T-helper 1 cell treated with Interleukin-12 subunit alpha and Interleukin-12 subunit beta and Interleukin-4 antibody, amounts not matched to agents 30 ng/mL and 1 ng/mL, for 36 hours (primary cell): ENCODE results near the gene TMBIM1. TPM values are rescaled to one million over a fixed set of nuclear protein-coding genes. Genes with fewer than 3 reads are reported as not detected.

Experiments used
- intact Hi-C: fragments of 100-400 bp; cut with micrococcal nuclease; formaldehyde crosslinking; loops from one replicate; pipeline ENCODE4 v1.15.1; 2024
- total RNA-seq: library from RNA; stranded (reverse); gene quantifications from 2 replicates; pipeline ENCODE4 v1.2.3, GENCODE V29; 2022

TMBIM1 gene
- total RNA-seq, result 75.4 and 76.0 TPM in 2 replicates

DNA sequence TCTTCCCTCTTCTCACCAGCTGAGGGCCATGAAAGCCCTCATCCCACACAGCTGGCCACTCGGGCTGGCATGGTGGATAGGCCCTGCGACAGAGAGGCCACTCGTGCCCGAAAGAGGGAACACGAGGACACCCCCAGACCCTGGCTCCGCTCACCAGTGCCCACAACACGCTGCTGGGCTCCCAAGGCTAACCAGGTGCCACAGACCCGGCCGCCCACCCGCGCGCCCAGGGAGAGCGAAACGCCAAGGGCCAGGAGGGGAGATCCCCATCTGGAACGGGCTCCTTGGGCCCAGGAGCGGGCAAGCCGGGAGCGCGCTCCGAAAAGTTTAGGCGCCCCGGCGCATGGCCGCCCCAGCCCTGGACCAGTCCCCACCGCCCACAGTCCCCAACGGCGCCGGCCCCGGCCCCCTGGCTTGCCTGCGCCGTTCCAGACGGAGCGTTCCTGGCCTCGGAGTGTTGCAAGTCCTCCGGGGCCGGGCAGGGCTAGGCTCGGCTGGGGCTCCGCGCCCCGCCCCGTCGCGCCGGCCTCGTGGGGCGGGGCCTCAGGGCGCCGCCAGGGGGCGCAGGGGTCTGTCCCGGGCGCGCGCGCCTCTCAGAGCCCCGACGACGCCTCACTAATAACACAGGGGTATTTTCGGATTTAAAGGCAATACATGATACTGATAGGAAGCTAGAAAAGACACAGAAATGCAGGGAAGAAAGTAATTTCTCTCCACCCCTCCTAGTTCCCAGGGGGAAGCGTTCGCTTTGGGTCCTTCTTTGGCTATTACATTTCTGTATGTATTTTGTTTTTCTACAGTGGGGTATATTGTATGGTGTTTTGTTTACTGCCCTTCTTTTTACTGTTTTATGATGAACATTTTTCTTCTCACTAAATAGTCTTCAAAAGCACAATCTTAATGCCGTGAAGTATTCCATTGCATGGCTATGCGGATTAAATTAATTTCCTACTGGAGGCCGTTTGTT, at the start of gene TMBIM1:
Gene TMBIM1, minus strand, starts transcription at position 456 of the 967 bp plus-strand sequence. CDS start 10,362 bp downstream, outside the sequence.
- intact Hi-C loops, result loop anchor here (1.0 to 5.0 kb wide), 12 partner anchors 8 to 418 kb away; partner anchors contain the start of genes CATIP, CNOT9, RNF25 and STK36

- intact Hi-C loops, result no loop called here
These were observed 49.1 kb upstream of the TMBIM1 start for GRCh38 chr2:218341381-218341780.

DNA sequence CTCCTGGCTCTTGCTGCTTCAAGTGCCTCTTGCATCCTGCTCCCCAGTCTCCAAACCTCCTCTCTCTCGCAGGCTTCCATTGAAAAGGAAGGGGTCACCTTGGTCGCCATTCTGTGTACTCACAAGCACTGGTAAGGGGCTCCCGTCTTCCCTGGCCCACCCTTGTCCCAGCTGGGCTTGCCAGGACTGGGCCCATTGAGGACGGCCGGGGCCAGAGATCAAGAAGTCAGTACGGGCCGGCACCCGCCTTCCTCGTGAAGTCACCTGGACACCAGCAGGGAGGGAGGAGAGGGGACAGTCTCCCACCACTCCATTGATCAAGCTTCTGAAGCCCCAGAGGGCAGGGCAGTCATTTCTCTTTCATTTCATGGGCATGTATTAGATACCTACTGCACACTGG, 48.4 kb upstream of the TMBIM1 start:
- intact Hi-C loops, result no loop called here

- intact Hi-C loops, result no loop called here
These were observed 42.2 kb upstream of the TMBIM1 start for GRCh38 chr2:218334531-218334930.

- intact Hi-C loops, result no loop called here
These were observed 40.8 kb upstream of the TMBIM1 start for GRCh38 chr2:218332920-218333645.

DNA sequence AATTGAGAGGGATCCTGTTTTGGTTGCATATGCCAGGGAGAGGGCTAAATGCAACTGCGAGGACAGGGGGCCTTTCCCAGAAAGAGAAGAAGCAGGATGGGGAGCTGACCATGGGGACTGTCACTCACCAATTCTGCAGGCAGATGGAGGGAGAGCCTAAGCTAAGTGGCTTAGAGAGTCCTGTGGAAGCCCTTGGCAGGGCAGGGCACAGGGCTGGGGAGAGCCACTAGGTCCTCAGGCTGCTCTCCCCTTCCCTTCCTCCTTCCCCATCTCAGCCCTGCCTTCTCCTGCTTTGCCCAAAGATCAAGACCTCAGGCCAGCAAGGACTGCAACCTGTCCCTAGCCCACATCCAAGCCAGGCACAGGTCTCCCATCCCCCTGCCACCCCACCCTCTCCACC, 40.0 kb upstream of the TMBIM1 start:
- intact Hi-C loops, result no loop called here

- intact Hi-C loops, result no loop called here
These were observed 39.4 kb upstream of the TMBIM1 start for GRCh38 chr2:218331745-218332144.

GRCh38 chr2:218329826-218330593, 37.7 kb upstream of the TMBIM1 start:
- intact Hi-C loops, result no loop called here

- intact Hi-C loops, result no loop called here
These were observed 36.9 kb upstream of the TMBIM1 start for GRCh38 chr2:218329027-218329825.

DNA sequence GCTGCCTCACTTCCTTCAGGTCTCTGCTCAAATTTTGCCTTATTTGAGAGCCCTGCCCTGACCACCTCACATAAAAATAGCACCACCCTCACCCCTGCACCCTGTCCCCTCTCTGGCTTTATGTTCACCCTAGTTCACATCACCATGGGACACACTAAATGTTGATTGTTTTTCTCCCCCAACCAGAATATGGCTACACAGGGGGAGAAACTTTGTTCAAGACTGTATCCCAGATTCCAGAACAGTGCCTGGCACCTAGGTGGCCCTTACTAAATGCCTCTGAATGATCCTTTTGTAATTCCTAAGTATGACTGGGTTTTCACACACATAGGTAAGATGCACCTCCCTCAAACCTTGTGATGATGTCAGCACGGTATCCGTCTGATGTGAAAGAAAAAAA, 36.0 kb upstream of the TMBIM1 start:
- intact Hi-C loops, result no loop called here

GRCh38 chr2:218327451-218328210, 35.3 kb upstream of the TMBIM1 start:
- intact Hi-C loops, result no loop called here

DNA sequence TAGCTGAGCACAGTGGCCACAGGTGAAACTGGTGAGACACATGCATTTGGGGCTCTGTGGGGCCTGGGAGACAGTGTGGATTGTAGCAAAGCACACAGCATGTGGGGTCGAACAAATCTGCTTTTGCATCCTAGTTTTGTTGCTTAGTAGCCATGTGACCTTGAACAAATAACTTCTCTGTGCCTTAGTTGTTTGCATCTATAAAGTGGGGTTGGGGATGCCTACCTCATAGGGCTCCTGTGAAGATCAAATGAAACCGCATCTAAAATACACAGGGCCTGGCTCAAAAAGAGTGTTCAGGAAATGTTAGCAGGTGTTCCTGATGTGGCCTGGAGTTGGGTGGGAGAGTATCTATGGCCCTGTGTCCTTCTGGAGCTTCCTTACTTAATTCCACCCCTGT, 34.0 kb upstream of the TMBIM1 start:
- intact Hi-C loops, result no loop called here

DNA sequence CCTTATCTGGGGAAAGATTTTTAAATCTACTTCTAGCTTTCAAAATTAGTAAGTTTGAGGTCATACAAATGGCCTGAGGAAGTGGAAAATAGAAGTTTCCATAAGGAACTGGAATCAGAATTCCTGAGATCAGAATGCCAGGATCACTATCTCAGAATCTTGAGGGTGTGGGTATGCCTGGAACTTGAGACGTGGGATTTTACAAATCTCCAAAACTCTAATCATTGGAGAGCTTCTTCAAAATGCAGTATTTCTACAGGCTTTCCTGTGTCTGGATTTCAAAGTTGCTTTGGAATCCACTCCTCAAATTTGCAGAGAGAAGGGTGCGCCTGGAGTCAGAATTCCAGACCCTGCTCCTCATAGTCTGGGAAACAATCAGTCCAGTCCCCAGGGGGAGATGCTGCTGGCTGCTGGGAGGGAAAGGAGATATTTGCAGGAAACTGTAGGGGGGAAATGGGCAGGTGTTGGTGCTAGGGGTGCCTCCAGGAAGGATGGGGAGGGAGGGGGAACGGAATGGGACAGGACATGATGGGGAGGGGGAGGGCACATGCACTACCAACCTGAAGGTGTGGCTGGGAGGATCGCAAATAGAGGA, 33.4 kb upstream of the TMBIM1 start:
- intact Hi-C loops, result no loop called here

DNA sequence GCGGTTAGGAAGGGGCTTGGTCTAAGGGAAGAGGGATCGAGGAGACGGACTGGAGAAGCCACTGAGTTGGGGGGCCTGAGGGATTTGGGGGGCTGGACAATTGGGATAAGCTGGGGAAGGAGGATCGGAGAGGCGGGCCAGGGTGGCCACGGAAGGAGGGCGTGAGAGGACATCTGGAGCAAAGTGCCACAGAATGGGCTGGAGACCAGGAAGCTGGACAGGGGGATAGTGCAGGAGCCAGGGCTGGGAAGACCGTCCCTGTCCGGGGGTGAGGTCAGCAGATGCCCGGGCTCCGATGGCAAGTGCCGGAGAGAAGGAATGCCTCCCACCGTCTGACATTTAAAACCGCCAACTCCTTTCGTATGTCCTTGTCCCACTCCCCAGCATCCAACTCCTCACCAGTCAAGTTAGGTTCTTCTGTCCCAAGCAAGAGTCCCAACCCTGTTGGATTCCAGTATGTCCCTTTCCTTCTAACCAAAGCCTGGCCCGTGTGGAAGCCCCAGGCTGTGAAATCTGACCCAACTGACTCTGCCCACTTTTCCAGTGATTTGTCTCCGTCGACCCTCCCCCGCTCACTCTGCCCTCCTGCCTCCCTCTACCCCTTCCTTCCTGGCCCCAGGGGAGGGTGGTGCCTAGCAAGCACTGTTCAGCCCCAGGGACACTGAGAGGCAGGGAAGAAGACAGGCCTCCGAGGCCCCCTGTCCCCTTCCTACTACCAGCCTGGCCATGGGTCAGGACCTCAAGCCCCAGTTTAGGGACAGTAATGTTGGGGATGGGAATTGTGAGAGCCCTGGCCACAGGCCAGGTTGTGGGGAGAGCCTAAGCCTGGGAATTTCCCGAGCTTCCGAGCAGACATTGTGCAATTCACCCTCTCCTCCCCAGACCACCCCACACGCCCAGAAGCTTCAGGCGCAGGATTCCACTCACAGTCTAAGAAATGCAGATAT, 31.5 kb upstream of the TMBIM1 start:
- intact Hi-C loops, result loop anchor here (1.0 to 5.0 kb wide), 2 partner anchors 34 to 51 kb away; partner anchors contain the start of gene CATIP

DNA sequence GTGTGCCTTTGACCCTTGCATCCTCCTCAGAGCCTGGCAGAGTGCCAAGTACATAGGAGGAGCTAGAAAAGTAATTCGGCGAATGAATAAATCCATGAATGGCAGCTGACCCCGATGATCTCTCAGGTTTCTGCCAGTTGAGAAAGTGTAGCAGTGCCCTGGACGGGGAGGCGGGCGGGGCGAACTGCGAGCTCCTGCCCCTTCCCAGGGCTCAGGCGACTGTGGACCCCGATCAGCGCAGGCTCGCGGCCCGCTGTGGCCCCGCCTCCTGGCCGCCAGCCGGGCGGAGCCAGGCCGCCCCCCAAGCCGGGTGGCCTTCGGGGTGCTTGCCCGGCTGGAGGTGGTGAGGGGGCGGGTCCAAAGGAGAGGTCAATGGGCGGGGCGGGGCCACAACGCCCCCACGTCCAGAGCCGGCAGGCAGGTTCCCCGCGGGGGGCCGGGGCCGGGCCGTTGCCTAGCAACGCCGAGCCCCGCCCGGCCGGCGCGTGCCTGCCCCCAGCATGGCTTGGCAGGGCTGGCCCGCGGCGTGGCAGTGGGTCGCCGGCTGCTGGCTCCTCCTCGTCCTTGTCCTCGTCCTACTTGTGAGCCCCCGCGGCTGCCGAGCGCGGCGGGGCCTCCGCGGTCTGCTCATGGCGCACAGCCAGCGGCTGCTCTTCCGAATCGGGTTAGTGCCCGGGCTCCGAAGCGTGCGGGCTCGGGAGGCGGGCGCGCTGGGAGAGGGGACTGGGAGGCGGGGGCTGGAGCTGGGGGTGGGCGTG, 30.6 kb upstream of the TMBIM1 start:
- intact Hi-C loops, result loop anchor here (1.0 to 5.0 kb wide), 2 partner anchors 34 to 51 kb away; partner anchors contain the start of gene CATIP

DNA sequence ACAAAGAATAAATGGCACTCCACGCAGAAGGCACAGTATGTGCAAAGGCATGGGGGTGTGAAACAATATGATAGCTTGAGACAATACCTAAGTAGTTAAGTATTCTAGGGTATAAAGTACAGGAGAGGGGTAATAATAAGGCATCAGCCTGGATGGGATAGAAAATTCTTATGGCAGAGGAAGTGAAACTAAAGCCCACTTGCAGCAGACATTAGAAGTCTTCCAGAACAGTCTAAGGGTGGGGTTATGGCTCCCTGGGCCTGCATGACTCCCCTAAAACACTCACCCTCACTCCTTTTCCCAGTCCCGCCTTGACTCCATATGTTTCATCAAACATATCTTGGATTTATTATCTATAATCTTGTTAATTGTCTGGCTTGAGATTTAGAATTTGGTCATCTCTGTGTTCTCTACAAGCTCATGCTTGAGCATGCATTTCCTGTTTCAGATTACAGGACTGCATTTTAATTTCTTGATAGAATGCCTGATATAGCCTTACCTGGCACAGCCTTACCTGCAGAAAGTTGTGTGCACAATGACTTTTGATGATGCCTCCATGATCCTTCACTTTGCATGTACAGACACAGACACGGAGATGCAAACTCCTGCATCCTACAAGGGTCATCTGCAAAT, 28.5 kb upstream of the TMBIM1 start:
- intact Hi-C loops, result loop anchor here (5.0 kb wide), 1 partner anchor 36 kb away; the partner anchor contains the start of gene CATIP
